Stimulated activated naive CD4-positive, alpha-beta T cell treated with Interleukin-2 at 50 U/mL for 16 hours (primary cell): ENCODE results near the gene LHB.
"Not testable (repeated sequence)": the region's sequence is repeated elsewhere in the genome, so short reads cannot be mapped to it uniquely, and the experiment has no call there.

Experiments used
- DNase-seq: peaks from one replicate; lab custom pipeline; 2025; lab: John Stamatoyannopoulos, UW

LHB gene

DNA sequence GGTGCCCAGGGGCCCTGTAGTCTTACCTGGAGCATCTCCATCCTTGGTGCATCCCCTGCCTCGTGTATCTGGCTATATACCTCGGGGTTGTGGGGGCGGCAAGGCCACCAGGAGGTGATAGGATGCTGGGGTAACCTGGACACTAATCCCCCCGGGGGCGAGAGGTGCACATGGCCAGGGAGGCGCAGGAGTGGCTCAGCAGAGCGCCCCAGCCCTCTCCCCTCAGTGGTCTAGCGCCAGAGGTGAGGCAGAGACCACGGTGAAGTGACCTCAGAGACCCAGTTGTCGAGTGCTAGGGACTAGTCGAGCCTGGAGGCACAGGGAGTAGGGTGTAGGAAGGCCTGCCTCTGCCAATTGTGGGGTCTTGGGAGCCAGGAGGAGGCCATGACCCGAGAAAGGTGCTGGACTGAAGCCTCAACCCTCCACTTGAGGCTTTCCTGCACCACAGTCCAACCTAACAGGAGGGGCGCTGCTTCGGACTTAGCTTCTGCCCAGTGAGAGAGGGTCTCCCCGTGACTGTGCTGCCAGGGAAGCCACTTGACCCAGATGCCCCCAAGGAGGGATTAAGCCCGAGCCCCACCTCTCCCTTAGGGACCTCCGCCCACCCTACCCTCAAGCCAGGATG lies at the start of gene LHB:
LHB (minus strand) TSS at position 51 of the 625 bp plus-strand sequence; CDS start at position 41, 10 bp downstream.
- DNase-seq = no peak

DNA sequence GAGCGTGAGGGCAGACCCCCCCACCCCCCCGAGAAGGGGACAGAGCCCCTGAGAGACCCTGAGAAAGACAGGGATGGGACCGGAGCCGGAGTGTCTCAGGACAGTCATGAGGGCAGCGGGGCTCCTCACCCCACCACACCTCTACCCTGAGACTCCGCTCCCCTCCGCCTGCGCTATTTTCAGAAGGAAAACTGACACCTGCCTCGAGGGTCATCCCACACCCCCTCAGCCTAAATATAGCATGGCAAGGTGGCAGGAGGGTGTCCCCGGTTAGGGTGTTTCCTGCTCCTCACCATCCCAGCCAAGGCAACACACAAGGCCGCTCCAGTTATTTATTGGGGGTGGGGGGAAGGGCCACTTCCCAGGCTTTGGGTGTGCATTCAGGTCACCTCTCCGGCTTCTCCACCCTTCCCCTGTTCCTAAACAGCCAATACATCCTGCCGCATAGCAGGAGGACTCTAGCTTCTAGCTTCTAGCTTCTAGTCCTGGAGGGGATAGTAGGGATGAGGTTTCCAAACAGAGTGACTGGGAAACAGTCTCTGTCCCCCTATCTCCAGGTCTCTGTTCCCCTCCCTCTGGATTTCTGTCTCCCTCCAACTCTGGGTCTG lies 49.1 kb upstream of the LHB start:
- no peak for DNase-seq

DNA sequence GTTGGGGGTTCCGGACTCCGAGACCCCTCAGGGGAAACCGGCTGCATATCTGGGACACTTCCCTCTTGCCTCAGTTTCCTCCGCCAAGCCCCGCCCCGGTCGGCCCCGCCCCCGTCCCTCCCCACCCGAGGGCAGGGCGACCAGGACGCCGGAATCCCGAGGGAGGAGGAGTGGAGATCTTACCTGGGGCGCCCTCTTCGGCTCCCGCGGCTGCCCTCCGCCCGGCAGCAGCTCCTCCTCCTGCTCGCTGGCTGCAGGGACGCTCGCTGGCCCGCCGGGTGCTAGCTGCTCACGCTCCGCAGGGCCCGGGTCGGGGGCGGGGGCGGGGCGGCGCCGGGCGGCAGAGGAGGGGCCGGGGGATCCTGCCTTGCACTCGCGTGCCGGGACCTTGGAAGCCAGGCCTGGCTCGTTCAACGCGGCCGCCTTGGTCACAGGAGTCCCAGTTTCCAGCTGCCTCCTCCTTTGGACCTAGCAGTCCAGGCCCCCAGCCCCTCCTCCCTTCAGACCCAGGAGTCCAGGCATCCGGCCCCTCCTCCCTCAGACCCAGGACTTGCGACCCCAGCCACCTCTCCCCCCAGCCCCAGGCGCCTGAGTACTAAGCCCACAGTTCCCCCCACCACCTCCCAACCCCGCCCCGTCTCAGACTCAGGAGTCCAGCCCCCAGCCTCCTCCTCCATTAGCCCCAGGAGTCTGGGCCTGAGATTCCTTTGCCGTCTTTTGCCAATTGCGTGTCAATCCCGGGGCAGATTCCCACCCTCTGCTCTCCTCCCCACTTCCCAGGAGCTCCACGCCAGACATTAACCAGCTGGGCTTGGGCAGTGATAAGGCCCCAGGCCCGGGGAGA lies 48.1 kb upstream of the LHB start, which contains the start of gene NTF4:
NTF4 (minus strand) TSS at position 51 of the 844 bp plus-strand sequence. CDS start 2,821 bp downstream, outside the sequence.
- DNase-seq = no peak

DNA sequence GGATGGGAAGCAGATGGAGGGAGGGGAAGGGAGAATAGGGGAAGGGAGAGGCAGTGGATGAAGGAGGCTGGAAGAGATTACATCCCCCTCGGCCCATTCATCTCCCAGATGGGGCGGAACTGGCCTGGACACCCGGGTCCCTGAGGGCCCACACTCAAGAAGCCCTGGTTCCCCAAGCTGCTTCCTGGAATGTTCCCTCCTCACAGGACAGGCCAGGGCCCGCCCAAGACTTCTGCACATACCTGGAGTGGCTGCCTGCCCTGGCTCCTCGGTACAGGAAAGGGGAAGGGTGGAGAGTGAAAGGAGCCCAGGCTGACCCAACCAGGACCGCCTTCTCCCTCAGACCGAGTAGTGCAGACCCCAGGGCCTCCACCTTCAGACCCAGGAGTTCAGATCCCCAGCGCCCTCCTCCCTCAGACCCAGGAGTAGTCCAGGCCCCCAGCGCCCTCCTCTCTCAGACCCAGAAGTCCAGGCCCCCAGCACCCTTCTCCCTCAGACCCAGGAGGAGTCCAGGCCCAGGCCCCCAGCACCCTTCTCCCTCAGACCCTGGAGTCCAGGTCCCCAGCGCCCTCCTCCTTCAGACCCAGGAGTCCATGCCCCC lies 47.2 kb upstream of the LHB start:
- no peak for DNase-seq

GRCh38 chr19:49061445-49061844 lies 44.6 kb upstream of the LHB start:
- no peak for DNase-seq

DNA sequence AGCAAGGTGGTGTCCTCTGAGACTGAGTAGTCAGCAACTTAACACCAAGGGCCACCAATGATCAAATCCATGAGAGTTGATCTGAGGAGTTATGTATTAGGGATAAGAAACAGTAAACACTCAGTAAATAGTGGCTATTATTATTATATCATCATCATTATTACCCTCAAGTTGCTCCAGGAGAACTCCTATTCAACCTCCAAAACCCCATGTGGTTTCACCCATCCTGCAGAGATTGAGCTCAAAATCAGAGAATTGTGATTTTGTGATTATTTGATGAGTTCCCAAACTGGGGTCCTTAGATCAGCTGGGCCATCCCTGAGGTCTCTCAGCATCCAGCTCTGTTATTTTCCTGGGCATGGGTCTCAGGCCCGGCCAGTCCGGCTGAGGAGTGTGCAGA lies 44.1 kb upstream of the LHB start:
- no peak for DNase-seq

- DNase-seq = no peak
These were observed 42.2 kb upstream of the LHB start for GRCh38 chr19:49059053-49059452.

GRCh38 chr19:49058562-49058961 lies 41.7 kb upstream of the LHB start:
- DNase-seq = no peak

DNA sequence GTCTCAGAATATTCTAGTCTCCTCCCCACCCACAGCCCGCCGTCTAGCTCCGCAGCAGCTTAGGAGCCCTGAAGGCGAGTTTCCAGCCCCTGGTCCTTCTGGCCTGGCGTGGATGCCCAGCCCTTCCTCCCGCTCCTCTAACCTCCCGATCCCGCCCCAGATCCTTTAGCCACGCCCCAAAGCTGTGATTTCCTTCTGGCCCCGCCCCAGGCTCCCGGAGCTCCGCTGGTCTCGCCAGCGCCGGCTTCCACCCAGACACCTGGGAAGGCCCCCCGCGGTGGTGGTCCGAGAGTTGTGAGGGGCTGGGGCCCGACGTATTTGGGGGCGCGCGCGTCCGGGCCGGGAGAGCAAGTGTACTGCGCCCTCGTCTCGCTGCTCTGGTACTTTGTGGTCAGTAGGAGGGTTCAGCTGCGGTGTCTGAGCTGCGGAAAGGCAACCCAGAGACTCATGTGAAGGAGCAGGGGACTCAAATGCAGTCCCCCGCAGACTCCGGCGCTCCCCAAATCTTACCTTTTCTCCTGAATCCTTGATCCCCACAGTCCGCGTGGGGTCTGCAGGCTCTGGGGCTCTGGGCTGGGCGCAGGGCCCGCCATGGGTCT lies 40.8 kb upstream of the LHB start, which contains the start of gene CGB7:
CGB7 (minus strand) TSS at position 114 of the 599 bp plus-strand sequence. CDS start 2,374 bp downstream, outside the sequence.
- DNase-seq = peak; percentile 16

- DNase-seq = not testable (repeated sequence)
These were observed 40.2 kb upstream of the LHB start for GRCh38 chr19:49056902-49057596.

DNA sequence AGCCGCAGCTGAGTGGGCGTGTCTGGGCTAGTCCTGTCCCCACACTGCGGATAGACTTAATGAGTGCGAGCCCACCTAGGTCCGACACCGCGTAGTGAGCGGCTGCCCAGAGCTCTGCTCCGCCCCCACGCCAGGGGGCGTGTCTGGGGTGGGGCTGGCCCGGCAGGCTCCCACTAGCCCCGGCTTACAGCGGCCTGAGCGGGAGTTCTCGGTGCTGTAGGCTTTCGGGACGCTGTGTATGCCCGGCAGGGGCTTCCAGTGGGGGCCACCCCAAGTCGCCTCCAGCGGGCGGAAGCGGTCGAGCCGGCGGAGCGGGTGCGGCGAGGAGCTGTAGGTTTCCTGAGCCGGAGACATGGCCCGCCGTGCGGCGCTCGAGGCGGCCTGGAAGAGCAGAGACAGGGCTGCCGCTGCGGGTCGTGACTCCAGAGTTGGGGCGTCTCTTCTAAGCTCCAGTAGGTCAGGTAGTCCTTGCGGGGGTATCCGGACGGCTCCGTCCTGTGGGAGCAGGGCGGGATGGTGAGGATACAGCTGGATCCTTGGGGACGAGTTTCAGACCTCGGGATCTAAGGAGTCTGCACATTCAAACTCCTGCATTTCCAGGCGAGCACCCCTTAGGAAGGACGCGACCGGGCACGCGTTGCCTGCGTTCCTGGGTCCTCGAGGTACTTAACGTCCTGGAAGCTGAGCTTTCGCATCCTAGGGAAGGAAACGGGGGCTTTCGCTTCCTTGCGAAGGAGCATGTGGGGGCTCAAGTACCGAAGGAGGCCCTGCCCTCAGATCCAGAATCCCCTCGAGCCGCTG lies 39.4 kb upstream of the LHB start:
- DNase-seq = peak; percentile 41

DNA sequence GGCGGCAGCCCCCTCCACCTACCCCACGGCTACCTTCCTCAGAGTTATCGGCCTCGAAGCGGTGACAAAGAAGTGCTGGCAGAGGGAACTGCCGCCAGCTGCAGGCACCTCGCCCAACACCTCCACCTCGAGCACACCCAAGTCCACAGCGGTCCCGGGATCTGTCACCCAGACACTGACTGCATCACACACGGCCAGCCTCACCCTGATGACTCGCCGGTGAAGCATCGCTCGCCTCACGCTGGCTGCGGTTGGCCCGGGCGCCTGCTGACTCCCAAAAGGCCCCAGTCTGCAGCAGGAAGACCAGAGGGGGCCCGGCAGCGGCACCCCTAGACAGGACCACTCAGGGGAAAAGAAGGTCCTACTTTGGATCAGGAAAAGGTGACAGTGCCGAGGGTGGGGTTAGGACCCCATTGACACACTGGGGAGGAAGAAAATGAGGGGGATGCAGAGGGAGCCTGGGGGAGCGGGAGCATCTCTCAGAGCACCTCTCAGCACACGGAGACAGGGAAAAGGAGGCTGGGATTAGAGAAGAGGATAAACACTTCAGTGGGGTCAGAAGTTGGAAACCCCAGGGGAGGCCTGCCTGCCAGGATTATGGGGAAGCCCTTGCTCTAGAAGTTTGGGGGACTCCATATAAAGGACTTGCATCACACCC lies 33.6 kb upstream of the LHB start:
- DNase-seq = not testable (repeated sequence)

- DNase-seq = not testable (repeated sequence)
These were observed 32.9 kb upstream of the LHB start for GRCh38 chr19:49049834-49050233.

DNA sequence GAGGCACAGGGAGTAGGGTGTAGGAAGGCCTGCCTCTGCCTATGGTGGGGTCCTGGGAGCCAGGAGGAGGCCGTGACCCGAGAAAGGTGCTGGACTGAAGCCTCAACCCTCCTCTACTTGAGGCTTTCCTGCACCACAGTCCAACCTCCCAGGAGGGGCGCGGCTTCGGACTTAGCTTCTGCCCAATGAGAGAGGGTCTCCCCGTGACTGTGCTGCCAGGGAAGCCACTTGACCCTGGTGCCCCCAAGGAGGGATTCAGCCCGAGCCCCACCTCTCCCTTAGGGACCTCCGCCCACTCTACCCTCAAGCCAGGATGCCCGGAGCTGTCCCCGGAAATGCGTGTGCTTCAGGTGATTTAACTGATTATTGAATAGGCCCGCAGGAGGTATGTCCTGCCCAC lies 32.1 kb upstream of the LHB start, which contains the start of gene CGB8:
CGB8 (minus strand) TSS at position 101 of the 400 bp plus-strand sequence. CDS start 372 bp downstream, outside the sequence.
- DNase-seq = not testable (repeated sequence)

GRCh38 chr19:49043548-49043947 lies 26.7 kb upstream of the LHB start, which contains the start of gene CGB5:
Gene CGB5 (plus strand): TSS chr19:49043848. CDS start chr19:49044210, 362 bp downstream.
- DNase-seq = not testable (repeated sequence)

- DNase-seq = not testable (repeated sequence)
These were observed 25.8 kb upstream of the LHB start for GRCh38 chr19:49042666-49043065.

DNA sequence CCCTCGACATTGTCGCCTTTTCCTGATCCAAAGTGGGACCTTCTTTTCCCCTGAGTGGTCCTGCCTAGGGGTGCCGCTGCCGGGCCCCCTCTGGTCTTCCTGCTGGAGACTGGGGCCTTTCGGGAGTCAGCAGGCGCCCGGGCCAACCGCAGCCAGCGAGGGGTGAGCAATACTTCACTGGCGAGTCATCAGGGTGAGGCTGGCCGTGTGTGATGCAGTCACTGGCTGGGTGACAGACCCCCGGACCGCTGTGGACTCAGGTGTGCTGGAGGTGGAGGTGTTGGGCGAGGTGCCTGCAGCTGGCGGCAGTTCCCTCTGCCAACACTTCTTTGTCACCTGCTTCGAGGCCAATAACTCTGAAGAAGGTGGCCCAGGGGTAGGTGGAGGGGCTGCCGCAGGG lies 25.3 kb upstream of the LHB start:
- DNase-seq = no peak

DNA sequence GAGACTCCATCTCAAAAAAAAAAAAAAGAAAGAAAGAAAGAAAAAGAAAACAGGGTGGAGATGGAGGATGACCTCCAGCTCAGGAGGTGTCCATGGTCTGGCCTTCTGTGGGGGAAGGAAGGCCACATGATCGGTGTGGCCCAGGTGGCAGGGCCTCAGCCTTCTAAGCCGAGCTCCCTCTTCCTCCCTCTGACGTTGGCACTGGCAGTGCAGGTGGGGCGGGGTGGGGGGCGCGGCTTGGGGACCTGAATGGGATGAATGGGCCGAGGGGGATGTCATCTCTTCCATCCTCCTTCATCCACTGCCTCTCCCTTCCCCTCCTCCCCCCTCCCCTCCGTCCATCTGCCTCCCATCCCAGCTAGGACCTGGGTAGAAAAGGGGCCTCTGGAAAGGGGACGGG lies 22.8 kb upstream of the LHB start:
- DNase-seq = not testable (repeated sequence)

DNA sequence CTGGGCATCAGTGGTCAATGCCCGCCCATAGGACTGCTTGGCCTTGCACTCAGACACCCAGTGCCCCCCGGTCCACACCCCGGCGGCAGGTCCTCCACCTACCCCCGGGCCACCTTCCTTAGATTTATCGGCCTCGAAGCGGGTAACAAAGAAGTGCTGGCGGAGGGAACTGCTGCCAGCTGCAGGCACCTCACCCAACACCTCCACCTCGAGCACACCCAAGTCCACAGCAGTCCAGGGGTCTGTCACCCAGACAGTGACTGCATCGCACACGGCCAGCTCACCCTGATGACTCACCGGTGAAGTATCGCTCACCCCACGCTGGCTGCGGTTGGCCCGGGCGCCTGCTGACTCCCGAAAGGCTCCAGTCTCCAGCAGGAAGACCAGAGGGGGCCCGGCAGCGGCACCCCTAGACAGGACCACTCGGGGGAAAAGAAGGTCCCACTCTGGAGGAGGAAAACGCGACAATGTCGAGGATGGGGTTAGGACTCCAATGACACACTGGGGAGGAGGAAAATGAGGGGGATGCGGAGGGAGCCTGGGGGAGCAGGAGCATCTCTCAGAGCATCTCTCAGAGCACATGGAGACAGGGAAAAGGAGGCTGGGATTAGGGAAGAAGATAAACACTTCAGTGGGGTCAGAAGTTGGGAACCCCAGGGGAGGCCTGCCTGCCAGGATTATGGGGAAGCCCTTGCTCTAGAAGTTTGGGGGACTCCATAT lies 21.8 kb upstream of the LHB start:
- DNase-seq = not testable (repeated sequence)
